Measurements from ENCODE around the gene HSD17B8.

- TF ChIP-seq FOSL2 (IDR thresholded peaks at IDR 0.05; ENCODE audit: borderline replicate concordance, low read depth) (no peak), EZH2phosphoT487 (IDR thresholded peaks at IDR 0.05; ENCODE audit: borderline replicate concordance, low read depth) (no peak), SIN3A (IDR thresholded peaks at IDR 0.05; ENCODE audit: borderline replicate concordance, low read depth, low read length) (no peak), CHD2 (IDR thresholded peaks at IDR 0.05; ENCODE audit: low read length, partially characterized antibody) (no peak), RAD21 (IDR thresholded peaks at IDR 0.05; ENCODE audit: low read length) (no peak), TAF1 (IDR thresholded peaks at IDR 0.05; ENCODE audit: borderline replicate concordance, low read depth, low read length) (no peak), EP300 (IDR thresholded peaks at IDR 0.05; ENCODE audit: borderline replicate concordance in 1 of 2, low read depth in 1 of 2, low read length in 1 of 2) (no peak), RCOR1 (IDR thresholded peaks at IDR 0.05; ENCODE audit: low read length) (no peak), NFIC (IDR thresholded peaks at IDR 0.05; ENCODE audit: borderline replicate concordance) (no peak)
- TF ChIP-seq, protein P1, sequence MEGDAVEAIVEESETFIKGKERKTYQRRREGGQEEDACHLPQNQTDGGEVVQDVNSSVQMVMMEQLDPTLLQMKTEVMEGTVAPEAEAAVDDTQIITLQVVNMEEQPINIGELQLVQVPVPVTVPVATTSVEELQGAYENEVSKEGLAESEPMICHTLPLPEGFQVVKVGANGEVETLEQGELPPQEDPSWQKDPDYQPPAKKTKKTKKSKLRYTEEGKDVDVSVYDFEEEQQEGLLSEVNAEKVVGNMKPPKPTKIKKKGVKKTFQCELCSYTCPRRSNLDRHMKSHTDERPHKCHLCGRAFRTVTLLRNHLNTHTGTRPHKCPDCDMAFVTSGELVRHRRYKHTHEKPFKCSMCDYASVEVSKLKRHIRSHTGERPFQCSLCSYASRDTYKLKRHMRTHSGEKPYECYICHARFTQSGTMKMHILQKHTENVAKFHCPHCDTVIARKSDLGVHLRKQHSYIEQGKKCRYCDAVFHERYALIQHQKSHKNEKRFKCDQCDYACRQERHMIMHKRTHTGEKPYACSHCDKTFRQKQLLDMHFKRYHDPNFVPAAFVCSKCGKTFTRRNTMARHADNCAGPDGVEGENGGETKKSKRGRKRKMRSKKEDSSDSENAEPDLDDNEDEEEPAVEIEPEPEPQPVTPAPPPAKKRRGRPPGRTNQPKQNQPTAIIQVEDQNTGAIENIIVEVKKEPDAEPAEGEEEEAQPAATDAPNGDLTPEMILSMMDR (IDR thresholded peaks at IDR 0.05), result no peak
- TF ChIP-seq, protein P2, sequence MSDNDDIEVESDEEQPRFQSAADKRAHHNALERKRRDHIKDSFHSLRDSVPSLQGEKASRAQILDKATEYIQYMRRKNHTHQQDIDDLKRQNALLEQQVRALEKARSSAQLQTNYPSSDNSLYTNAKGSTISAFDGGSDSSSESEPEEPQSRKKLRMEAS (IDR thresholded peaks at IDR 0.05; ENCODE audit: low read depth), result no peak
- TF ChIP-seq, protein P3, sequence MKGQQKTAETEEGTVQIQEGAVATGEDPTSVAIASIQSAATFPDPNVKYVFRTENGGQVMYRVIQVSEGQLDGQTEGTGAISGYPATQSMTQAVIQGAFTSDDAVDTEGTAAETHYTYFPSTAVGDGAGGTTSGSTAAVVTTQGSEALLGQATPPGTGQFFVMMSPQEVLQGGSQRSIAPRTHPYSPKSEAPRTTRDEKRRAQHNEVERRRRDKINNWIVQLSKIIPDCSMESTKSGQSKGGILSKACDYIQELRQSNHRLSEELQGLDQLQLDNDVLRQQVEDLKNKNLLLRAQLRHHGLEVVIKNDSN (IDR thresholded peaks at IDR 0.05; ENCODE audit: borderline replicate concordance, low read depth), result no peak
These were observed 36.2 kb upstream of the HSD17B8 start for GRCh38 chr6:33168284-33168601.

All from SK-N-SH (cell line).